Kidney epithelial cell (primary cell): ENCODE results near the gene RNU6-9. TPM values are rescaled to one million over a fixed set of nuclear protein-coding genes. Genes with fewer than 3 reads are reported as not detected.

Experiments used
- DNase-seq: peaks from one replicate; pipeline ENCODE4 v3.0.0-alpha.2; 2010; ENCODE audit warnings: low read depth
- H3K27me3 ChIP-seq: 2 replicates; pipeline ENCODE4 v1.6.0; 2011; ENCODE audit warnings: low read length; ENCODE audit not compliant: control insufficient read depth, insufficient read depth
- H3K36me3 ChIP-seq: 2 replicates; pipeline ENCODE4 v1.5.1; 2011; ENCODE audit warnings: low read length; ENCODE audit not compliant: control insufficient read depth, insufficient read depth
- H3K4me3 ChIP-seq: 2 replicates; pipeline ENCODE4 v1.5.1; 2011; ENCODE audit warnings: low read depth, mild to moderate bottlenecking, control low read depth, low read length
- CTCF ChIP-seq: IDR thresholded peaks from 2 replicates; pipeline ENCODE4 v1.5.1; 2011; ENCODE audit warnings: mild to moderate bottlenecking, moderate library complexity, low read length, control low read depth, inconsistent platforms; ENCODE audit not compliant: insufficient read depth, poor library complexity, severe bottlenecking
- total RNA-seq: library from RNA; depleted of rRNA; stranded (reverse); fragments of >200 nt; gene quantifications from 2 replicates; pipeline ENCODE4 v1.2.3, GENCODE V29; 2015

Gene RNU6-9
- total RNA-seq, 1 donor from 2014 or later, result not detected

- no peak for DNase-seq
- H3K4me3 ChIP-seq, result no peak overlapping the region
- H3K27me3 ChIP-seq, result no peaks in the 10 kb centered on the region
- H3K36me3 ChIP-seq, result peaks cover 5% of the 10 kb centered on the region
- TF ChIP-seq CTCF, result no peak
These were observed 7.2 kb downstream of the RNU6-9 start for GRCh38 chr19:900302-901111.

GRCh38 chr19:901216-902092, 8.2 kb downstream of the RNU6-9 start:
- H3K4me3 ChIP-seq, result no peak overlapping the region
- DNase-seq, result no peak
- no peaks in the 10 kb centered on the region for H3K27me3 ChIP-seq
- TF ChIP-seq CTCF, result no peak
- peaks cover 5% of the 10 kb centered on the region for H3K36me3 ChIP-seq

GRCh38 chr19:902093-902370, 8.7 kb downstream of the RNU6-9 start:
- H3K36me3 ChIP-seq, result peaks cover 5% of the 10 kb centered on the region
- TF ChIP-seq CTCF, result no peak
- DNase-seq, result no peak
- no peaks in the 10 kb centered on the region for H3K27me3 ChIP-seq
- H3K4me3 ChIP-seq, result no peak overlapping the region

- no peak for TF ChIP-seq CTCF
- Histone ChIP-seq H3K36me3 (peaks cover 3% of the 10 kb centered on the region), H3K4me3 (no peak overlapping the region), H3K27me3 (no peaks in the 10 kb centered on the region)
- no peak for DNase-seq
These were observed 9.4 kb downstream of the RNU6-9 start for GRCh38 chr19:902446-903226.

- Histone ChIP-seq H3K4me3 (no peak overlapping the region), H3K36me3 (peaks cover 3% of the 10 kb centered on the region), H3K27me3 (no peaks in the 10 kb centered on the region)
- TF ChIP-seq CTCF, result no peak
- no peak for DNase-seq
These were observed 10.0 kb downstream of the RNU6-9 start for GRCh38 chr19:903266-903797.
